Osteoblast (primary cell): ENCODE measurements around the gene BIRC6. TPM values are rescaled to one million over a fixed set of nuclear protein-coding genes. Genes with fewer than 3 reads are reported as not detected.

Source experiments
- DNase-seq: peaks from one replicate; pipeline ENCODE4 v3.0.0; 2011; ENCODE audit warnings: low spot score, mixed read lengths; ENCODE audit not compliant: insufficient read length; ENCODE audit errors: missing footprints
- H2AFZ ChIP-seq: 2 replicates; pipeline ENCODE4 v1.6.0; 2011; ENCODE audit warnings: mild to moderate bottlenecking, low read length
- H3K27ac ChIP-seq: 2 replicates; pipeline ENCODE4 v1.5.1; 2011; ENCODE audit warnings: mild to moderate bottlenecking, low read depth, low read length, moderate library complexity
- H3K27me3 ChIP-seq: 2 replicates; pipeline ENCODE4 v1.6.0; 2012; ENCODE audit warnings: mild to moderate bottlenecking, control low read depth, inconsistent platforms, low read length, moderate library complexity; ENCODE audit not compliant: insufficient read depth
- H3K36me3 ChIP-seq: 2 replicates; pipeline ENCODE4 v1.5.1; 2011; ENCODE audit warnings: mild to moderate bottlenecking, low read length, control low read depth, moderate library complexity; ENCODE audit not compliant: insufficient read depth
- H3K4me1 ChIP-seq: 2 replicates; pipeline ENCODE4 v1.5.1; 2011; ENCODE audit warnings: mild to moderate bottlenecking, low read length, control low read depth, moderate library complexity; ENCODE audit not compliant: insufficient read depth
- H3K4me2 ChIP-seq: 2 replicates; pipeline ENCODE4 v1.6.0; 2011; ENCODE audit warnings: mild to moderate bottlenecking, low read length; ENCODE audit not compliant: insufficient read depth
- H3K4me3 ChIP-seq: fragments of 200-600 bp; sonication (generic); 3 replicates; pipeline ENCODE4 v1.5.1; 2012; ENCODE audit warnings: mild to moderate bottlenecking, low read length, inconsistent platforms; ENCODE audit not compliant: insufficient read depth
- H3K79me2 ChIP-seq: 2 replicates; pipeline ENCODE4 v1.6.0; 2012; ENCODE audit warnings: mild to moderate bottlenecking, low read length, control low read depth, inconsistent platforms; ENCODE audit not compliant: insufficient read depth
- H3K9me3 ChIP-seq: 2 replicates; pipeline ENCODE4 v1.5.1; 2011; ENCODE audit warnings: low read depth, low read length, control low read depth
- H4K20me1 ChIP-seq: 2 replicates; pipeline ENCODE4 v1.6.0; 2012; ENCODE audit warnings: mild to moderate bottlenecking, low read length, control low read depth; ENCODE audit not compliant: insufficient read depth
- CTCF ChIP-seq: IDR thresholded peaks from 2 replicates; pipeline ENCODE4 v1.5.1; 2011; ENCODE audit warnings: mild to moderate bottlenecking, low read depth, low read length, moderate library complexity; ENCODE audit errors: extremely low read depth
- total RNA-seq: library from RNA; depleted of rRNA; stranded (reverse); fragments of >200 nt; gene quantifications from 2 replicates; pipeline ENCODE4 v1.2.3, GENCODE V29; 2012

Gene BIRC6
- total RNA-seq, 1 donor, result 144 TPM

GRCh38 chr2:32416519-32416918 lies 59.7 kb downstream of the BIRC6 start:
- H3K4me3 ChIP-seq, result no peak overlapping the region
- H2AFZ ChIP-seq, result no peak overlapping the region
- peaks cover 66% of the 10 kb centered on the region for H3K79me2 ChIP-seq
- DNase-seq, result peak; percentile 30
- H4K20me1 ChIP-seq, result no peaks in the 10 kb centered on the region
- peaks cover 41% of the 10 kb centered on the region for H3K36me3 ChIP-seq
- no peak for TF ChIP-seq CTCF
- H3K9me3 ChIP-seq, result no peaks in the 10 kb centered on the region
- H3K4me2 ChIP-seq, result no peak overlapping the region
- no peak overlapping the region for H3K27ac ChIP-seq
- H3K27me3 ChIP-seq, result no peaks in the 10 kb centered on the region
- H3K4me1 ChIP-seq, result peaks cover 22% of the 10 kb centered on the region

GRCh38 chr2:32417659-32418058 lies 60.8 kb downstream of the BIRC6 start:
- H4K20me1 ChIP-seq, result no peaks in the 10 kb centered on the region
- H3K27me3 ChIP-seq, result no peaks in the 10 kb centered on the region
- no peak for TF ChIP-seq CTCF

GRCh38 chr2:32418778-32419177 lies 62.0 kb downstream of the BIRC6 start:
- Histone ChIP-seq H3K4me1 (peaks cover 44% of the 10 kb centered on the region), H4K20me1 (no peaks in the 10 kb centered on the region), H2AFZ (no peak overlapping the region), H3K79me2 (peaks cover 84% of the 10 kb centered on the region), H3K27ac (peak overlapping the region; percentile 48), H3K4me2 (no peak overlapping the region), H3K9me3 (no peaks in the 10 kb centered on the region), H3K27me3 (no peaks in the 10 kb centered on the region), H3K4me3 (no peak overlapping the region), H3K36me3 (peaks cover 41% of the 10 kb centered on the region)
- no peak for TF ChIP-seq CTCF
- DNase-seq, result no peak

More at GRCh38 chr2:32417659-32418058, 60.8 kb downstream of the BIRC6 start:
- H3K79me2 ChIP-seq, result peaks cover 73% of the 10 kb centered on the region
- H3K36me3 ChIP-seq, result peaks cover 41% of the 10 kb centered on the region
- no peak overlapping the region for H3K27ac ChIP-seq
- DNase-seq, result no peak
- no peak overlapping the region for H3K4me3 ChIP-seq
- no peaks in the 10 kb centered on the region for H3K9me3 ChIP-seq
- no peak overlapping the region for H3K4me2 ChIP-seq
- H2AFZ ChIP-seq, result no peak overlapping the region
- peaks cover 33% of the 10 kb centered on the region for H3K4me1 ChIP-seq

GRCh38 chr2:32422133-32422532 lies 65.3 kb downstream of the BIRC6 start:
- Histone ChIP-seq H3K79me2 (peaks cover 95% of the 10 kb centered on the region), H3K36me3 (peaks cover 15% of the 10 kb centered on the region), H3K9me3 (no peaks in the 10 kb centered on the region), H2AFZ (no peak overlapping the region), H3K4me2 (peak overlapping the region; percentile 12), H3K27ac (peak overlapping the region; percentile 59), H3K4me3 (no peak overlapping the region), H3K27me3 (no peaks in the 10 kb centered on the region), H3K4me1 (peaks cover 64% of the 10 kb centered on the region), H4K20me1 (peaks cover 8% of the 10 kb centered on the region)
- TF ChIP-seq CTCF, result no peak
- no peak for DNase-seq
